ENCODE results near the gene UST.

The UST gene

GRCh38 chr6:148981515-148981914 lies 234.7 kb downstream of the UST start:
- H3K4me3 ChIP-seq (ENCODE audit: low read depth, low read length): no peak overlapping the region
- no peak for DNase-seq (ENCODE audit: low read depth)
- no peak for TF ChIP-seq CTCF (conservative IDR thresholded peaks at IDR 0.05; ENCODE audit: low read depth, low read length)

GRCh38 chr6:148983101-148983761 lies 236.4 kb downstream of the UST start:
- no peak for DNase-seq (ENCODE audit: low read depth)
- H3K4me3 ChIP-seq (ENCODE audit: low read depth, low read length): no peak overlapping the region
- TF ChIP-seq CTCF (conservative IDR thresholded peaks at IDR 0.05; ENCODE audit: low read depth, low read length): no peak

GRCh38 chr6:148983966-148984365 lies 237.1 kb downstream of the UST start:
- TF ChIP-seq CTCF (conservative IDR thresholded peaks at IDR 0.05; ENCODE audit: low read depth, low read length): no peak
- H3K4me3 ChIP-seq (ENCODE audit: low read depth, low read length): no peak overlapping the region
- DNase-seq (ENCODE audit: low read depth): no peak

GRCh38 chr6:148984531-148985056 lies 237.8 kb downstream of the UST start:
- no peak overlapping the region for H3K4me3 ChIP-seq (ENCODE audit: low read depth, low read length)
- DNase-seq (ENCODE audit: low read depth): peak; percentile 25
- no peak for TF ChIP-seq CTCF (conservative IDR thresholded peaks at IDR 0.05; ENCODE audit: low read depth, low read length)

GRCh38 chr6:148985499-148985898 lies 238.7 kb downstream of the UST start:
- no peak overlapping the region for H3K4me3 ChIP-seq (ENCODE audit: low read depth, low read length)
- no peak for DNase-seq (ENCODE audit: low read depth)
- no peak for TF ChIP-seq CTCF (conservative IDR thresholded peaks at IDR 0.05; ENCODE audit: low read depth, low read length)

- DNase-seq (ENCODE audit: low read depth): no peak
- no peak overlapping the region for H3K4me3 ChIP-seq (ENCODE audit: low read depth, low read length)
- TF ChIP-seq CTCF (conservative IDR thresholded peaks at IDR 0.05; ENCODE audit: low read depth, low read length): no peak
These were observed 239.8 kb downstream of the UST start for GRCh38 chr6:148986608-148987007.

- H3K4me3 ChIP-seq (ENCODE audit: low read depth, low read length): no peak overlapping the region
- DNase-seq (ENCODE audit: low read depth): no peak
- TF ChIP-seq CTCF (conservative IDR thresholded peaks at IDR 0.05; ENCODE audit: low read depth, low read length): no peak
These were observed 241.2 kb downstream of the UST start for GRCh38 chr6:148987982-148988381.
